Embryonic facial prominence (tissue), 1 donor: ENCODE data around the gene VWC2.
"Not testable (repeated sequence)": the region's sequence is repeated elsewhere in the genome, so short reads cannot be mapped to it uniquely, and the experiment has no call there.

Source experiments
- DNase-seq: peaks from one replicate; pipeline ENCODE4 v3.0.0-alpha.2; 2016; ENCODE audit errors: extremely low spot score

Gene VWC2

GRCh38 chr7:49850921-49851613 lies 77.6 kb downstream of the VWC2 start:
- DNase-seq, result no peak

DNA sequence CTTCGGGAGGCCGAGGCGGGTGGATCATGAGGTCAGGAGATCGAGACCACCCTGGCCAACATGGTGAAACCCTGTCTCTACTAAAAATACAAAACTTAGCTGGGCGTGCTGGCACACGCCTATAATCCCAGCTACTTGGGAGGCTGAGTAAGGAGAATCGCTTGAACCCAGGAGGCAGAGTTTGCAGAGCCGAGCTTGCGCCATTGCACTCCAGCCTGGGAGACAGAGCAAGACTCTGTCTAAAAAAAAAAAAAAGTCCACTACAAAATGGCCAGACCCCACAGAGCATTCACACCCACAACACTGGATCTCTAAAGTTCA lies 78.1 kb downstream of the VWC2 start:
- not testable (repeated sequence) for DNase-seq

- DNase-seq, result peak; percentile 61
Observed at GRCh38 chr7:49852619-49853462, 79.4 kb downstream of the VWC2 start.

DNA sequence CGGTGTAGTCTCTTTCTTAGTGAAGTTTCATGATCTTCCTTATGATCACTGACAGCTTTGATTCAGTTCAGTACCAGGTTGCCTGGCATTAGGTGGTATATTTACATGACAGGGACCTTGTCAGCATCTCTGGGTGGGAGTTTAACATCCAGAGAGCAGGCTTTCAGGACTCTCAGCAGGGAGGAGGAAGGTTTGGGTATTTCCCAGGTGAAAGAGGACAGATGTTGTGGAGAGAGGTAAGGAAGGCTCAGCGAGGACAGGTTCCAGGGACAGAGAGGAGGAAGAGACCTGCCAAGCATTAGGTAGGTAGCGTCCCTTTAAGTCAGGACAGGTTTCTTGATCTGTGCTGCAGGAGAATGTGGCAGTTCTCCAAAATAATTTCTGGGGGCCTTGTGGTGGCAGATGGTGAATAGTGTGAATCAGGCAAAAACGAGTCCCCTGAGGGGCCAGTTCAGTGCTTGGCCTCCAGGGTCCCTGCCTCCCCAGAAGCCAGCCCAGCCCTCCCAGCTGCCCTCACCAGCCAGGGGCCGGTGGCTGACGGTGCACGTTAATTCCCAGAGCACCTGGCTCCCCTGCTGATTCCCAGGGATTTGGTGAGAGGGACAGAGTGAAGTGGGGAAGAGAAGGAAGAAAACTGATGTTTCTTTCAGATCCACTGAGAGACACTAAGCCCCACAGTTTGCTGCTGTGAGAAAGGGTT lies 82.0 kb downstream of the VWC2 start:
- no peak for DNase-seq

DNA sequence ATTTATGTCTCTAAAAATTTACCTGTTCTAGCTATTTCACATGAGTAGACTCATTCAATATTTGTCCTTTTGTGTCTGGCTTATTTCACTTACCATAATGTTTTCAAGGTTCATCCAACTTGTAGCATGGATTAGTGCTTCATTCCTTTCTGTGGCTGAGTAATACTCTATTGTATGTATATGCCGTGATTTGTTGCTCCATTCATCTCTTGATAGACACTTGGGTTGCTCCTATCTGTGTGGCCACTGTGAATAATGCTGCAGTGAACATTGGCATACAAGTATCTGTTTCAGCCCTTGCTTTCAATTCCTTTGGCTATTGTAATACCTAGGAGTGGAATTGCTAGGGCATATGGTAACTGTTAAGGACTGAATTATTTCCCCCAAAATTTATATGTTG lies 86.9 kb downstream of the VWC2 start:
- no peak for DNase-seq

- no peak for DNase-seq
Observed at GRCh38 chr7:49866076-49866735, 92.8 kb downstream of the VWC2 start.

DNA sequence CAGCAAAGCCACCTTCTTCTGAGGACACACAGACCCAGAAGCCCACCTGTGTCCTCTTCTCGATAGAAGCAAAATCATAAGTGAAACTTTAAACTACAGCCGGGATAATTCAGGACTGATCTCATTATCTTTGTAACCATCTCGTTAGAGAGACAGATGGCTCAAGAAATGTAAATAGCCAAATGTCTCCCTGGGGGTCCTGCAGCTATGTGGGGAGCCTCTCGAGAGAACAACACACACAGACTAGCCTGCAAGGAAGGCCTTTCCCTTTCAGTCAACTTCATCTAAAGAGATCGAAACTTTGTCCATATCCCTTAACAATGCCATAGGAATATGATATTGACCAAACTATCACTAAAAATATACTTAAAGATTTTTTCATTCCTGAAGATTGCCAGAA lies 93.5 kb downstream of the VWC2 start:
- DNase-seq, result no peak

DNA sequence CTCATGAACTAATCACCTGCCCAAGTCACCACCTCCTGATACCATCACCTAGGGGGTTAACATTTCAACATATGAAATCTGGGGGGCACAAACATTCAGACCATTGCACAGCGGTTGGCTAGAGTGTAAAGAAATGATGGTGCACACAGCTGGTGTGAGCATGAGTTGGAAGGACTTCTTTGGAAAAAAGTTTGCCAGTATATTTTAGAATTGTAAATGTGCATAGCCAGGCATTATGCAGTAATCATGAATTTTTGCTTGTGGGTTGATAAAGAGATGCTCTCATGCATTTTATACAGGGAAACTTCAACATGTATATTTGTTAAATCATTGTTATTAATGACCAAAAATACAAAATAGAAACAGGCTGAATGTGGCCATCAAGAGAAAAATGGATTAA lies 100.0 kb downstream of the VWC2 start:
- DNase-seq, result no peak

DNA sequence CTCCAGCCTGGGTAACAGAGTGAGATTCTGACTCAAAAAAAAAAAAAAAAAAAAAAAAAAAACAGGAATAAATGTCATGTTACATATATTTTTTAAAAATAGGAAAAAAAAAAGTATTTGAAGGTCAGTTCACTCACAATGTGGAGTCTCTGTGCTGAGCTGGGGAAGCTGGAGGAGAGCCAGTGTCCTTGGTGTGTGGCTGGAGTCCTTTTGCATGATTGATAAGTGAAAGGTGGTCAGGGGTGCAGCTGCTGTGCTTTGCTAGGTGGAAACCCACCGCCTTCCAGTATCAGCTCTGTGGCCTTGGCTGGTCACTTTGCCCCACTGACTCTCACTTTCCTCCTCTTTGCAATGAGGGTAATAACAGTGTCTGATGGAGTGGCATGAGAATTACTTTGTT lies 101.9 kb downstream of the VWC2 start:
- no peak for DNase-seq

GRCh38 chr7:49876202-49876601 lies 102.8 kb downstream of the VWC2 start:
- DNase-seq, result no peak

- DNase-seq, result no peak
Observed at GRCh38 chr7:49878089-49878488, 104.7 kb downstream of the VWC2 start.

- DNase-seq, result no peak
Observed at GRCh38 chr7:49878627-49879026, 105.2 kb downstream of the VWC2 start.

DNA sequence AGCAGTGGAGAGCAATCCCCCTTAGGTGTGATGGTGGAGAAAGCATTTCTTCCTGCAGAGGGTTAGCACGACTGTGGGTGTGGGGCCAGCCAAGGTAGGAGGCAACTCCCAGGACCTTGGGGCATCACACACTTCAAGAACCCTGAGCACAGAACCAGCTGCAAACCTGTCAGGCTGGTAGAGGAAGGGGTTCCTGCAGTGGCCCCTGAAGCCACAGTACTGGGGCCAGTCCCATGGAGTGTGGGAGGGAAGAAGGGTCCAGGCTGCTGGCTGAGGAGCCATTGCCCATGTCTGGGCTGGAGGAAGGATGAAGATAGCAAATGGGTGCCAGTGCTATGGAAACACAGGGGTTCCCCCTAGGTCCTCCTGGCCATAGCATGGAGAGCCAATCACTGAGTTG lies 110.5 kb downstream of the VWC2 start:
- DNase-seq, result no peak

- no peak for DNase-seq
Observed at GRCh38 chr7:49885593-49886285, 112.3 kb downstream of the VWC2 start.

- DNase-seq, result no peak
Observed at GRCh38 chr7:49892481-49892880, 119.0 kb downstream of the VWC2 start.

DNA sequence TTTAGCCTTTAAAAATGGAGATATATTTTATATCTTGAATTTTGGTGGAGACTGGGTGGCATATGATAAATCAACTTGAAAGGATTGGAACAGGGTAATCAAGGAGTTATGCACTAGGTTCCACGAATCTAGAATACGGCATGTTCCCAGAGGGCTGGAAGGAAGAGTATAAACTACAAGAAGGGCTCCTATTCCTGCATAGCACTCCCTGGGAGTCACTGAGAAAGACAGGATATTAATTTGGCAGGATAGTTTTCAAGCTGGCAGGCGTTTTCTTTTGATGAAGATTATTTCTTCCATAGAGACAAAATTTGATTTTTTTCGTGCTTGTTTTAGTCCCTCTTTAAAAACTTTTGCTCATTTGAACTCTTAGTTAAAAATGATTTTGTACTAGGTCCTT lies 119.7 kb downstream of the VWC2 start:
- no peak for DNase-seq

DNA sequence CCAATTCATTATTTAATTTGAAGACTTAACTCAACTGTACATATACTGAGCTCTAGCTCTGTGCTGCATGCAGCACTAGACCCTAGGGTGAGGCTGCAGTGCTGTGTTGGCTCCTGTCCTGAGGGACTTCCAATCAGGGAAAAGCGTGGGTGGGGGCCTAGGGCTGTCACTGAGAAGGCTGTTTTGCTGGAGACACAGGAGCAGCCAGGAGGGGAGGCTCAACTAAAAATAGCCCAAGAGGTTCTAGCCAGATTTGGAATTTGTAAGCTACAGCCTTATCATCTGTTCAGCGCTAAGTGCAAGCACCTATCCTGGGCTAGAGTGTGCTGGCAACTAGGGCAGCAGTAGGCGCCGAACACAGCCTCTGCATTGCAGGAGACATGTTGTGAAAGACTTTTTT lies 121.1 kb downstream of the VWC2 start:
- no peak for DNase-seq

DNA sequence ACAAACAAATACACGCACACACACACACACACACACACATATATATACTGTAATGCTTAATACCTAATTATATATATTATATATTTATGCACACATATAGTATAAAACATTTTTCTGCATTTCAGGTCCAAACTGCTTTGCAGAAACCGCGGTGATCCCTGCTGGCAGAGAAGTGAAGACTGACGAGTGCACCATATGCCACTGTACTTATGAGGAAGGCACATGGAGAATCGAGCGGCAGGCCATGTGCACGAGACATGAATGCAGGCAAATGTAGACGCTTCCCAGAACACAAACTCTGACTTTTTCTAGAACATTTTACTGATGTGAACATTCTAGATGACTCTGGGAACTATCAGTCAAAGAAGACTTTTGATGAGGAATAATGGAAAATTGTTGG lies 138.5 kb downstream of the VWC2 start:
- no peak for DNase-seq

GRCh38 chr7:49926720-49927119 lies 153.3 kb downstream of the VWC2 start:
- no peak for DNase-seq

GRCh38 chr7:49927631-49928030 lies 154.2 kb downstream of the VWC2 start:
- DNase-seq, result no peak

GRCh38 chr7:49928787-49929186 lies 155.3 kb downstream of the VWC2 start:
- no peak for DNase-seq

GRCh38 chr7:49931627-49932026 lies 158.2 kb downstream of the VWC2 start:
- DNase-seq, result no peak
